Mononuclear cell (primary cell): ENCODE data around the gene LCA5. TPM values are rescaled to one million over a fixed set of nuclear protein-coding genes. Genes with fewer than 3 reads are reported as not detected.
"Not testable (repeated sequence)": the region's sequence is repeated elsewhere in the genome, so short reads cannot be mapped to it uniquely, and the experiment has no call there.

Experiments used
- H3K27me3 ChIP-seq: 2 replicates; pipeline ENCODE4 v1.6.0; 2011; ENCODE audit warnings: low read length, control low read depth; ENCODE audit not compliant: insufficient read depth
- H3K4me1 ChIP-seq: 2 replicates; pipeline ENCODE4 v1.5.1; 2011; ENCODE audit warnings: mild to moderate bottlenecking, low read length, control low read depth; ENCODE audit not compliant: insufficient read depth
- H3K4me3 ChIP-seq: 2 replicates; pipeline ENCODE4 v1.5.1; 2011; ENCODE audit warnings: mild to moderate bottlenecking, low read length, moderate library complexity
- H3K9me3 ChIP-seq: 2 replicates; pipeline ENCODE4 v1.5.1; 2011; ENCODE audit warnings: low read depth, mild to moderate bottlenecking, control low read depth, low read length
- total RNA-seq: library from RNA; depleted of rRNA; stranded (reverse); fragments of >200 nt; gene quantifications from one replicate; pipeline ENCODE4 v1.2.3, GENCODE V29; 2012

Gene LCA5
- total RNA-seq, 1 donor = 0.42 TPM

DNA sequence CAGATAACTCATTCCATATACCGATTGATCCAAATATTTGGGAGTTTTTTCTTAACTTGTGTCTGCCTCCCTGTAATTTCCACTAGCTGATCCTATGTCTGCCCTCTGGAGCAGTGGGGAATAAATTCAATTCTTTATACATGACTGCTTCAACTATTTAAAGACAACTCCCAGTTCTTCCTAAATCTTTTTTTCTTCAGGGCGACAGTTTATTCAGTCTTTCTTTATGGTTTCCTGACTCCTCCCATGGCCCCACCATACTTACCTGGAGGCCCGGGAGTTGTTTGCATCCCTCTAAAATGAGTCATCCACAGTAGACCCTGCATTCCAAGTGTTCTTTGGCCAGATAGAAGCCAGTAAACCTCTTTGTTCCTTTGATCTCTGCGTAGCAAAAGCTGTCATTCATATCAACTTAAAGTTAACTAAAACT lies 73.6 kb downstream of the LCA5 start:
- Histone ChIP-seq H3K27me3 (no peaks in the 10 kb centered on the region), H3K9me3 (no peaks in the 10 kb centered on the region), H3K4me3 (no peak overlapping the region), H3K4me1 (no peaks in the 10 kb centered on the region)

DNA sequence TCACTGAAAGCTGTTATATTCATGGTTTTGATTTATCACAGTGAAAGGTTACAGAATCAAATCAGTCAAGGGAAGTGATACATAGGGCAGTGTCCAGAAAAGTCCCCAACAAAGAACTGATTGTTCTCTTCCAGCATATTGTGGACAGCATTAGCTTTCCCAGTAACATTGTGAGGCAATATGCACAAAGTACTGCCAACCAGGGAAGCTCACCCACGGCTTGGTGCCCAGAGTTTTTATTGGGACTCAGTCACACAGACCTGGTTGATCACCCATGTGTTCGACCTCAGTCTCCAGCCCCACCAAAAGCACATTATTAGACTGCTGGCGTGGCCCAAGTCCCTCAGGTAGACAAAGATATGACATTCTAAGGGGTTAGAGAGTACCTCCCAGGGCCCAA lies 76.0 kb downstream of the LCA5 start:
- Histone ChIP-seq H3K27me3 (no peaks in the 10 kb centered on the region), H3K9me3 (no peaks in the 10 kb centered on the region), H3K4me3 (no peak overlapping the region), H3K4me1 (no peaks in the 10 kb centered on the region)

DNA sequence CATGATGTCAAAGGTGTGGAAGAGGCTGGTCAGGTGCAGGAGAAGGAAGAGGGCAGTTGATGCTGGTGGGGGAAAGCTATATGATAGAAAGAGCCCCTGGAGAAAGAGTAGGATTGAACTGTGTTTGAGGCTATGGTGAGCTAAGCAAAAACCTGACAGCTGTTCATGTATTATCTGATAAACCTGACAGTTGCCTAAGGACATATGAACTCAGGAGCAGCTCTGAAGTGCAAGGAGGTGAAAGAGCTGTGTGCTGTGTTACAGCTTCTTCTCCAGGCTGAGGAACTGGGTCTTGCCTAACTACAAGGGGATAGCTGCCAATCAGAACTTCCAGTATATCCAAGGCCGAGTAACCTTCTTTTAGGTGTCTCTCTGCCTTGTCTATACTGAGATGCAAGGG lies 81.8 kb downstream of the LCA5 start:
- no peaks in the 10 kb centered on the region for H3K9me3 ChIP-seq
- H3K4me3 ChIP-seq = no peak overlapping the region
- no peaks in the 10 kb centered on the region for H3K27me3 ChIP-seq
- H3K4me1 ChIP-seq = peaks cover 11% of the 10 kb centered on the region

DNA sequence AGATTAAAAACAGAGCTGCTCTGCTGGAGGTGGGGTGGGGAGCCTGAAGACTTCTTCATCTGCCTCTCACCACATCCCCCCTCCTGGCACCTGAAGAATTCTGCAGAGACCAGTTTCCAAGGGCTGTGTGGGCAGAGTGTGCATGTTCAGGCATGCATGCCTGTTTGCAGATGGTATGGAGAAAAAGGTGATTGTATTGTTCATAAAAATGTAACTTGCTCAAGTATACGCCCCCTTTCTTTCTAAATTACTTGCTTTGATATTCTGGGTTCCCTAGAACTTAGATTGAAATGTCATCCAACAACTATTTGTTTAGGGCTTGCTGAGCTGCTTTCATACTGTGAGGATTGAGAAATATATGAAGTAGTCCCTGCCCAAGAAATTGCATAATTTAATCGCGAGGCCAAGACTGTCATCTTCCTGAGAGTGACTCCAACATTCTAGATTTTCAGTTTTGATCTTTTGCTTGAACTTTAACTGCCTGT lies 83.6 kb downstream of the LCA5 start:
- Histone ChIP-seq H3K9me3 (no peaks in the 10 kb centered on the region), H3K4me1 (peaks cover 11% of the 10 kb centered on the region), H3K27me3 (no peaks in the 10 kb centered on the region), H3K4me3 (no peak overlapping the region)

DNA sequence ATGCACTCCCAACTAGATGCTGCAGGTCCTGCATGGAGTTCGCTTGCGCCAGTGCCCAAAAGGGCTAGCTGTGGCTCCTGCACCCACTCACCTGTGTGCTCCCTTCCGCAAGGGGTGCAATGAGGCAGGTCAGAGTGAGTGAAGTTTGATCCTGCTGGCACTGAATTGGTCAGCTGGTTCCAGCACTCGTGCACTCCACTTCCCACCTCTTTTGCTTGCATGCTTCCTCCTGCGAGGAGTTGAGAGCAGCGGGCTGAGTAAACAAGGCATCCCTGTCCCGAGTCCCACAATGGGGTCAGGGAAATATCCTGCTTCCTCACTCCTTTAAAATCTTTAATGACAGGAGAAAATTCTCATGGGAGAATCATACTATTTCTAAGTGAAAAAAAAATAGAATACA lies 86.2 kb downstream of the LCA5 start:
- Histone ChIP-seq H3K27me3 (no peaks in the 10 kb centered on the region), H3K9me3 (no peaks in the 10 kb centered on the region), H3K4me3 (no peak overlapping the region), H3K4me1 (peaks cover 11% of the 10 kb centered on the region)

DNA sequence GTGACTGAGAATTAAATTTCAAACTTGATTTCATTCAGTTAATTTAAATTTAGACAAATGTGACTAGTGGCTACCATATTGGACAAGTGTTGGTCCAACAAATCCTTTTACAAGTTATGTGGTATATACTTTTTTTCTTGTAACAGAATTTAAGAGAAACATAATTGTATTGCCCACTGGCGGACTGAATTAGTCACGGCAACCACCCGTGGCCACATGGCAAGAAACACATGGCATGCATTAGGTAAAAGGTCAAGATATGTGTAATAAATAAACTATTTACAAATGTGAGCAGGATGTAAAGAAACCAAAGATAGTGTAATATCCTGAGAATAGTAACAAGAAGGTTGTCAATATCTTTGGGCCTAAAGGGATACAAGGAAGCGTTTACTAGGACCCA lies 91.2 kb downstream of the LCA5 start:
- H3K4me1 ChIP-seq = no peaks in the 10 kb centered on the region
- no peak overlapping the region for H3K4me3 ChIP-seq
- no peaks in the 10 kb centered on the region for H3K27me3 ChIP-seq

DNA sequence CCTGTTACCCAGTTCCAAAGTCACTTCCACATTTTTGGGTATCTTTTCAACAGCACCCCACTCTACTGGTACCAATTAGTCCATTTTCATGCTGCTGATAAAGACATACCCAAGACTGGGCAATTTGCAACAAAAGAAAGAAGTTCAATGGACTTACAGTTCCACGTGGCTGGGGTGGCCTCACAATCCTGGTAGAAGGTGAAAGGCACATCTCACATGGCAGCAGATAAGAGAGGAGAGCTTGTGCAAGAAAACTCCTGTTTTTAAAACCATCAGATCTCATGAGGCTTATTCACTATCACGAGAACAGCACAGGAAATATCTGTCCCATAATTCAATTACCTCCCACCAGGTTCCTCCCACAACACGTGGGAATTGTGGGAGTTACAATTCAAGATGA lies 93.4 kb downstream of the LCA5 start:
- not testable (repeated sequence) for H3K4me1 ChIP-seq, H3K4me3 ChIP-seq, H3K9me3 ChIP-seq

More for the DNA sequence above, 91.2 kb downstream of the LCA5 start:
- H3K9me3 ChIP-seq = no peaks in the 10 kb centered on the region

DNA sequence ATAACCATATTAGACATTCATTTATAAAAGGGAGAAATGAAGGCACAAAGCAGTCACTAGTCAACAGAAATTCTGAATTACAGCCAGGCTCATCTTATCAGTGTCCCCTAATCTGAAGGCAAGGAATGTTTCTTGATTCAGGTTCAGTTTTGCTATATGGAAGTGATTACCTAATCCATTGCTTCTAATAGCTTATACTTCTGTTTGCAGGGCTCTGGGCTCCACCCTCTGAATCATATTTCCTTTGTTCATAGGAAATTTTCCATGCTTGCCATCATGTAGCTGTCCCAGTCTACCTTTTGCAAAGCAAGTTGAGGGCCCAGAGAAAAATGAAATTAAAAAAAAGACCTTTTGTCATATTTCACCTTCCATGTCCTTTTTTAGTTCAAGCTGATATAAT lies 96.0 kb downstream of the LCA5 start:
- Histone ChIP-seq H3K27me3 (no peaks in the 10 kb centered on the region), H3K4me1 (no peaks in the 10 kb centered on the region), H3K4me3 (no peak overlapping the region), H3K9me3 (no peaks in the 10 kb centered on the region)

More for the DNA sequence above, 93.4 kb downstream of the LCA5 start:
- H3K27me3 ChIP-seq = not testable (repeated sequence)

DNA sequence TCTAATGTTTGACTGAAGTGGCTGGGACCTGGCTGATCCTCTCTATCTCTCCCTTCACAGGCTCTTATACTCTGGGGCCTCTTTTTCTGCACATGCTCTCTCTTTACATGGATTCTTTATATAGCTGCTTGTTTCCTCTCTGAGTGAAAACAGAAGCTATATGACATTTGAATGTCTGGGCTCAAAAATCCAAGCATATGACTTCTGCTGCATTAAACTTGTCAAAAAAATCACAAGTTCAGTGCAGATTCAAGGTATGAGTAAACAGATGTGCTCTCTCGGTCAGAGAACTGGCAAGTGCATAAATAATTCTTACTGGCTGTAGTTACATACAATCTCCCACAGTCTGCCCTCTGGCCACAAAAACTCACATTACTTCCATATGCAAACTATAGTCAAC lies 96.6 kb downstream of the LCA5 start:
- H3K27me3 ChIP-seq = no peaks in the 10 kb centered on the region

DNA sequence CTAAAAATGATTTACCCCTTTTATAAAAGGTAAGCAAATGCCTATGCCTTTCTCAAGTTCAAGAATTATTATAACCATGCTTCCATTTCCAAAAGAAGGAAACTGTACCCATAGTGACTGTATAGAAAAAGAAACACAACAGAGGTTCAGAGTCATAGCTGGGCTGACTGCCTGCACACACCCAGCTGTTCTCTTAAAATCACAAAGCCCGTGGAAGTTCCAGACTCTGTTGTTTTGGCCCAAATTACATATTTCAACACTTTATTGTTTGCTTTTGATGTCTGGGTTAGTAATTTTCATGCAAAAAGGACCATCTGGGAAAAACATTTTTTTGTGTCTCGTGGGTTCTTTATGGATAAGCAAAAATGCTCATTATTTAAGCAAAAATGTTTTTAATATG lies 99.2 kb downstream of the LCA5 start:
- H3K4me3 ChIP-seq = no peak overlapping the region
- no peaks in the 10 kb centered on the region for H3K4me1 ChIP-seq
- no peaks in the 10 kb centered on the region for H3K9me3 ChIP-seq
- no peaks in the 10 kb centered on the region for H3K27me3 ChIP-seq

More for the DNA sequence above, 96.6 kb downstream of the LCA5 start:
- Histone ChIP-seq H3K9me3 (no peaks in the 10 kb centered on the region), H3K4me3 (no peak overlapping the region), H3K4me1 (no peaks in the 10 kb centered on the region)

DNA sequence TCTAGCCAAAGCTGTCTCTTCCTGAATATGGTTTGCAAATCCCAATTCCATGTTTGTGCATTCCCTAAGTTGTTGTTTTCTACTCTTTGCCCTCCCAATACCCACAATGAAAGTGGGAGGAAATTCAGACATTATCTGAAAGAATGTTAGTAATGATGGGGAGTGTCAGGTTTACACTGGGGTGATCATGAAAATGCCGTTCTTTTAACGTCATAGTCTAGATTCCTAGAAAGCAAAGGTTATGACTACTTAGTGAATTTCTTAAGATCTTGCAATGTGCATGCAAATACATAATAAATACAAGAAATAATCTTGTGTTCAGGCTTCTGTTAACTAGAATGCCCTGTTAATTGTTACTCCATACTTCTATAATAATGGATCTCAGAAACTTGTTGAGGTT lies 101.0 kb downstream of the LCA5 start:
- no peak overlapping the region for H3K4me3 ChIP-seq
- H3K27me3 ChIP-seq = no peaks in the 10 kb centered on the region
- H3K9me3 ChIP-seq = no peaks in the 10 kb centered on the region
- H3K4me1 ChIP-seq = no peaks in the 10 kb centered on the region

DNA sequence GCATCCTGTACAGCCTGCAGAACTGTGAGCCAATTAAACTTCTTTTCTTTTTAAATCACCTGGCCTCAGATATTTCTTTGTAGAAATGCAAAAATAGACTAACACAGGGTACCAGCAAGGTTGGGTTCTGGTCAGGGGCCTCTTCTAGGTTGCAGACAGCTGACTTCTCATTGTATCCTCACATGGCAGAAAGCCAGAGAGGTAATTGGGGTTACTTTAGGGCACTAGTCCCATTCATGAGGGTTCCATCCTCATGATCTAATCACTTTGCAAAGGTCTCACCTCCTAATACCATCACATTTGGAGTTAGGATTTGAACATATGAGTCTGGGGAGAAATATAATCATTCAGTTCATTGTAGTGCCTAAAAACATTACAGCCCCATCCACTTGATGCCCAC lies 101.5 kb downstream of the LCA5 start:
- Histone ChIP-seq H3K9me3 (no peaks in the 10 kb centered on the region), H3K4me1 (no peaks in the 10 kb centered on the region), H3K27me3 (no peaks in the 10 kb centered on the region), H3K4me3 (no peak overlapping the region)

Other genes starting within 250 kb of the LCA5 start
- gene SH3BGRL2, start 93.9 kb upstream of the LCA5 start, total RNA-seq = 26.1 TPM